Endometrial microvascular endothelial cells (primary cell): Measurements from ENCODE around the gene MOV10. TPM values are rescaled to one million over a fixed set of nuclear protein-coding genes. Genes with fewer than 3 reads are reported as not detected.
"Not testable (repeated sequence)": the region's sequence is repeated elsewhere in the genome, so short reads cannot be mapped to it uniquely, and the experiment has no call there.

ENCODE experiments used
- in situ Hi-C: cut with HindIII; loops from 2 replicates; pipeline ENCODE4 v1.10.0; 2017; ENCODE audit warnings: low sequenced_read_pairs, low pct_unique_long_range_greater_than_20kb; ENCODE audit errors: inconsistent ontology term
- total RNA-seq: library from RNA; depleted of rRNA; stranded (reverse); fragments of >200 nt; gene quantifications from one replicate; pipeline ENCODE4 v1.2.3, GENCODE V29; 2015; ENCODE audit errors: inconsistent ontology term

MOV10 gene
- total RNA-seq, 1 donor from 2014 or later = 44.3 TPM

DNA sequence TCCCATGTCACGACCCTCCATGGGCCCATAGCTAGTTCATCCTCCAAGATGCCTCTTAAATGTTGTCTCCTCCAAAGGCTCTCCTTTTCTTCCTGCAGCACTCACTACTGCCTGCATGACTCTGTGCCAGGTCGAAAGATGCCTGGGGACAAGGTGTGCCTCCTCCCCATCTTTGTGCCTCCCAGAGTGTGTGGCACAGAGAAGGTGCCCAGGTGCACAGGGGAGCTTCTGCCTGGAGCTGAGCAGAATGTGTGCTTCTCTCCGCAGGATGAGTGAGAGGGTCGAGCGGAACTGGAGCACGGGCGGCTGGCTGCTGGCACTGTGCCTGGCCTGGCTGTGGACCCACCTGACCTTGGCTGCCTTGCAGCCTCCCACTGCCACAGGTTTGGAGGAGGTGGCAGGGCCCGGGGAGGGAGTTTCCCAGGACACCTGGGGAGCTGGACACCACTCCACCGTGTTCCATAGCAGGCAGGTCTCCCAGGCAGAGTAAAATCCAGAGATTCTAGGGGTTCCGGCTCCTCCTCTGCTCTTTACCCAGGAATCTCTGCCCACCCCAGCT, 47.6 kb downstream of the MOV10 start:
- in situ Hi-C loops = no loop called here

DNA sequence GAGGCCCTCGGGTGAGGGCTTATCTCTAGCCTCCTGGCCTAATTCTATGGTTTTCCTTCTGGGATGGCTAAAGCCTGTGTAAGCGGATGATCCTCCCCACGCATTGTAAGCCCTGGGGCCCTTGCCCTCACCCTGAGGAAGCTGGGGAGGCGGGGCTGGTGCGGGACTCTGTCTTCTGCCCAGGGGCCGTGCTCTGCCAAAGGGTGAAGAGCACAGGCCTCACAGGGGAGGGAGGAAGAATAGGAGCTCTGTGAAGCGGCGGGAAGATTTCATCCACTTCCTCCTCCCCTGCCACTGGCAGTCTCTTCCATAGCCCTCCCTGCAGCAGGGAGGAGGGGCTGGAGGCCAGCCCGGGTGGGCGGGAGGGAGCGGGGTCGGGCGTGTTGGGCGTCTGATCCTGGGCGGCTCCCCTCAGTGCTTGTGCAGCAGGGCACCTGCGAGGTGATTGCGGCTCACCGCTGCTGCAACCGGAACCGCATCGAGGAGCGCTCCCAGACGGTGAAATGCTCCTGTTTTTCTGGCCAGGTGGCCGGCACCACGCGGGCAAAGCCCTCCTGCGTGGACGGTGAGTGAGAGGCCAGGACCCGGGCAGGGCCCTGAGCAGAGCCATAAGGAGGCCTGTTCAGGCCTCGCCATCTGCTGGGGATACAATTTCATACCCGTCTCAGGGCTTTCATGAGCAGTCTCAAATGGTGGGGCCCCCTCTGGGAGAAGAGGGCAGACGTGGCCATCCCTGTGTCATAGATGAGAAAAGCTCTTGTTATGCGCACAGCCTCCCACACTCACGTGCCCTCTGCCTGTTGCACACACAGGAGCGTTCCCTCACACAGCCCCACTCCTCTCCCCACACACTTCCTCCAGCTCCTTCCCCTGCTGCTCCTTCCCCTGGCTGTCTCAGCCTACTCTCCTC, 48.4 kb downstream of the MOV10 start:
- in situ Hi-C loops = no loop called here

DNA sequence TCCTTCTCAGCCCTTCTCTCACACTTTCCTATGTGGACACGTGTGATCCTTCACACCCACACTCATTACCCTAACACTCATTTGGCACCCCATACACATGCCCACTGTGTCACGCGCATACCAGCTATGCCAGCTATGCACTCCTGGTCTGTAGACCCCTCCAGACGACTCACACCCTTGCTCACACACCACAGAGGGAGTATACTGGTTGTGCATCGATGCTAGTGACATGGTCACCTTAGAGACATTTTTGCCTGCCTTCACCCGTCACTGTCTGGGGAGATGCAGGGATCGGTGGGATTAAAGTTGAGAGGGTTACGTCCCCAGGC, 49.0 kb downstream of the MOV10 start:
- in situ Hi-C loops = no loop called here

DNA sequence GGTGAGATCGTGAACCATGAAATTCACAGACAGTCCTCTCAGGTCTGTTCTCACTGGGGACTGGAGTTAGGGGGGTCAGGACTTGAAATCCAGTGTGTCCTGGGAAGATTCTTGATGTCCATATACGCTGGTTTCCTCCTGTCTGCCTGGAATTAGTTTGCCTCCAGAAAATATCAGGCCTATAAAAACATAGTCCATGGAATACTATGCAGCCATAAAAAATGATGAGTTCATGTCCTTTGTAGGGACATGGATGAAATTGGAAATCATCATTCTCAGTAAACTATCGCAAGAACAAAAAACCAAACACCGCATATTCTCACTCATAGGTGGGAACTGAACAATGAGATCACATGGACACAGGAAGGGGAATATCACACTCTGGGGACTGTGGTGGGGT, 49.8 kb downstream of the MOV10 start:
- in situ Hi-C loops = not testable (repeated sequence)

DNA sequence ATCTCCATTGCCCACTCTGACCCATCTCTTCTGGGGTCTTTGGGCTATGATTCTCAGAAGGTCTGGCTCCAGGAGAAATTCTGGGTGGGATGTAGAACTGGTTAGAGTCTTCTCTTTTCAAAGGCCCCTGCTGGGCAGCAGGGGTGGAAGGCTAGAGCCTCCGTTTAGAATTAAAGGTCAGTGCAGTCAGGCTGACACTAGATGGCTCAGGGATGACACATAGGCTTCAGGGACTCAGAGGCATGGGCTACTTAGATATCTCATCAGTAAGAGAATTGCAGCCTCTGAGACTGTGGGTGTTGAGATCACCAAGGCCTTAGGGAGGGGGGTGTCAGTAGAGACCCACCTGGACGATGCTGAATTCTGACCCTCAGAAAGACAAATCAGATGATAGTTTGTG, 53.3 kb downstream of the MOV10 start:
- in situ Hi-C loops = no loop called here

DNA sequence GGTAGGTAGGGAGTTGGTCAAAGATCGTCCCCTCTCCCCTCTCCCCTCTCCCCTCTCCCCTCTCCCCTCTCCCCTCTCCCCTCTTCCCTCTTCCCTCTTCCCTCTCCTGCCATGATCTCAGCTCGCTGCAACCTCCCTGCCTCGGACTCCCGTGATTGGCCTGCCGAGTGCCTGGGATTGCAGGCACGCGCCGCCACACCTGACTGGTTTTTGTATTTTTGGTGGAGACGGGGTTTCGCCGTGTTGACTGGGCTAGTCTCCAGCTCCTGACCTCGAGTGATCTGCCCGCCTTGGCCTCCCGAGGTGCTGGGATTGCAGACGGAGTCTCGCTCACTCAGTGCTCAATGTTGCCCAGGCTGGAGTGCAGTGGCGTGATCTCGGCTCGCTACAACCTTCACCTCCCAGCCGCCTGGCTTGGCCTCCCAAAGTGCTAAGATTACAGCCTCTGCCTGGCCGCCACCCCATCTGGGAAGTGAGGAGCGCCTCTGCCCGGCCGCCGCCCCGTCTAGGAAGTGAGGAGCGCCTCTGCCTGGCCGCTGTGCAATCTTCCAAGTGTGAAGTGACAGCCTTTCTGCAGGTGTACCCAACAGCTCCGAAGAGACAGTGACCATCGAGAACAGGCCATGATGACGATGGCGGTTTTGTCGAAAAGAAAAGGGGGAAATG, 54.0 kb downstream of the MOV10 start:
- in situ Hi-C loops = not testable (repeated sequence)

DNA sequence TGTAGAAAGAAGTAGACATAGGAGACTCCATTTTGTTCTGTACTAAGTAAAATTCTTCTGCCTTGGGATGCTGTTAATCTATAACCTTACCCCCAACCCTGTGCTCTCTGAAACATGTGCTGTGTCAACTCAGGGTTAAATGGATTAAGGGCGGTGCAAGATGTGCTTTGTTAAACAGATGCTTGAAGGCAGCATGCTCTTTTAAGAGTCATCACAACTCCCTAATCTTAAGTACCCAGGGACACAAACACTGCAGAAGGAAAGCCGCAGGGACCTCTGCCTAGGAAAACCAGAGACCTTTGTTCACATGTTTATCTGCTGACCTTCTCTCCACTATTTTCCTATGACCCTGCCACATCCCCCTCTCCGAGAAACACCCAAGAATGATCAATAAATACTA, 54.6 kb downstream of the MOV10 start:
- in situ Hi-C loops = not testable (repeated sequence)

DNA sequence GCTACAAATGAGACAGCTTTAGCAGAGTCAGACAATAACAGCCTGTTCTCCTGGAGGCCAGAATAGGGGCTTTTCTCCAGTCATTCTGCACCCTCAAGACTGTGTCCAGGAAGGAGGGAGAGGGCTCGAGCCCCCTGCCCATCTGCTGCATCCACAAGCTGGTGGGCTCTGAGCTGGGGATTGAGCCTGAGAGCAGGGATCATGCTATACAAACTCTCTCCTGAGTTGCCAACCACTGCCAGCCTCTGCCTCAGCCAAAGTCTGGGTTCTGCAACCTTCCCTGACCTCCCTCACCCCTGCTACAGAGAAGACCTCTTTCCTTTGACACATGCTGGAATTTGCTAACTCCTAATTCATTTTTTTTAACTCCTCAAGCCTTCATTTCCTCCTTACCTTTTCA, 55.5 kb downstream of the MOV10 start:
- in situ Hi-C loops = no loop called here

DNA sequence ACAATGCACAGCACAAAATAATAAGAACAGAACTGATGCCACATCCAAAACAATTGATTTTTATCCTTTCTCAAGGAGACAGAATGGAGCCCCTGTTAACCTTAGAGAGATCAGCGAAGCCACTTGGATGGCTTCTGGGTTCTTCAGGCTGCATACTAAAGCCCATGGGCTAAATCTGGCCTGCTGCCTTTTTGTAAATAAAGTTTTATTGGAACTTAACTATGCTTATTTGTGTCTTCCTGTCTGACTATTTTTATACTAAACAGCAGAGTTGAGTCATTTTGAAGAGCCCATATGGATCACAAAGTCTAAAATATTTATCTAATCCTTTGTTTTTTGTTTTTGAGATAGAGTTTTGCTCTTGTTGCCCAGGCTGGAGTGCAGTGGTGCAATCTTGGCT, 57.0 kb downstream of the MOV10 start:
- in situ Hi-C loops = no loop called here

DNA sequence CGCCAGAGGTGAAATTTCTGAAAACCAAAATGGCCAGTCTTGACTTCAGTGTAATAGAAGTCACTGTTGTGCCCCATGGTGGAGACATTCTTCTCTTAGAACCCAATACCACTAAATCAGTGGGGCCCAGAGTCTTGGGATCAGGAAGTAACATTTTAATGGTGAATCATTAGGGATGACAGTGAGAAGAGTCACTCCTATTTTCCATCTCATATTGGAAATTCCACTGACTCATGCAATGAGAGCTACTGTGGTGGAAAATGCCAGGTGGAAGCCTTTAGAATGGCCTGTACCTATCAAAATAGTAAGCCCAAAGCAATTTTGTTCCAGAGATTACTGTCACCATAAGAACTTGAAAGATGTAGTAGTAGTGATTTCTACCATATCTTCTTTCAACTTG, 61.3 kb downstream of the MOV10 start:
- in situ Hi-C loops = no loop called here

DNA sequence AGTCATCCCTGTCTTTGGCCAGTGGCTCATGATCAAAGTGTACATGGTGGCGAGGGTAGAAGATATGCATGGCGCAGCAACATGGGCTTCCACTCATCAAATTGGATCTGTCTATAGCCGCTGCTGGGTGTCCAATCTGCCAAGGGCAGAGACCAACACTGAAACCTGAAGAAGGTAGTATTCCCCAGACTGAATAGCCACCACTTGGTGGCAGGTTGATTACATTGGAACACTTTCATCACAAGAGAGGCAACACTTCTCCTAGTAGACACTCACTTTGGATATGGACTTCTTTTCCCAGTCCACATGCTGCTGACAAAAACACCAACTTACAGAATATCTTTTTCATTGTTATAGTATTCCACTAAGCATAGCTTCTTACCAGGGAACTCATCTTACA, 63.1 kb downstream of the MOV10 start:
- in situ Hi-C loops = no loop called here

DNA sequence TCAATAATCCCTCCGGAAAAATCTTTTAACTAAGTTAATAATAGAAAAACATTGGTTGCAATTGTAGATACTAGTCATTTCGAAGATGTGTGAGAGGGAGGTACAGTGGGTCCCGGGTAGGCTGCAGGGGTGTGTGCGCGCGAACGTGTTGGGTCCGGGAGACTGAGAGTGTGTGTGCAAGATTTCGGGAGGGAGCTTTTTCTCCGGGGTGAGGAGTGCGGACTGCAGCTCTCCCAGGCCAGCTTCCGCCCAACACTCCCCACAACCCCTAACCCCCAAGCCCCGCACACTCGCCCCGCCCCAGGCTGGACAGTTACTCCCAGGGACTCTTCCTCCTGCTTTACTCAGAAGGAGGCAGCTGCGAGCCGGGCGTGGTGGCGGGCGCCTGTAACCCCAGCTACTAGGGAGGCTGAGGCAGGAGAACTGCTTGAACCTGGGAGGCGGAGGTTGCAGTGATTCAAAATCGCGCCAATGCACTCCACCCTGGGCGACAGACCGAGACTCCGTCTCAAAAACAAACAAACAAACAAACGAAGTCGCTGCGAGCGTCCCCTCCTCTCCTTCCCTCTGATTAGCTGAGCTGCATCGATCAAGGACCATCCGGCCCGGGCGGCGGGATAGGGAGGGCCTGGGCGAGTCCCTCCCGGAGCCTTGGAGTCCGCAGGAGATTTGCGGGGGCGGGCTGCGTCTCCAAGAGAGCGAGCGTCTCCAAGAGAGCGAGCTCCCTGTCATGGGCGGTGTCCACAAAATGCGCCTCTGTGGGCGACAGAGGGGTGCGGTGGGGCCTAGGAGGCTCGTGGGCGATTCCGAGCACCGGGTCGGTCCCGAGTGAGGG, 68.9 kb downstream of the MOV10 start:
- in situ Hi-C loops = no loop called here

DNA sequence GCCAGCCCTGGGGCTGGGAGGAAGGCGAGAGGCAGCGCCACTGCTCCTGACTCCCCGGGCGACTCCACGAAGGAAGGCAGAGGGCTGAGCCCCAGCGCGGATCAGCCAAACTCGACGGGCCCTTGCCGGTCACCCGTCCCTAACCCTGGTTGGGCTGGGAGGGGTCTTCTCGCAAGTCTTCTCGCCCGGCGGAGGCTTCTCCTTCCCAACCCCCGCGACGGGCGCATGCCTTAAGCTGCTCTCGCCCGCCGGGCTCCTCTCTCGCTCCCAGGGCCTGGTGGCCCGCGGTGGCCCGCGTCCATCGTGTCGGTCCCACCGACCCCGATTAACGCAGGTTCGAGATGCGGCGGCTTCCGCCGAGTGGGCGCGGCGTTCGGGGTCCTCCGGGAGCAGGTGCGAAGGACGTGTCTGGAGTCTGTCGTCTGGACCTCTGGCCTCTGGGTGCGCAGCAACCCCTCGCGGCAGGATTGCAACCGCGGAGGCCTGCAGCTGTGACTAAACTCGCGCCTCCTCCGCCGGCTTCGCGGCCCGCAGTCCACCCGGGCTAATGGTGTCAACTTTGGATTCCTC, 69.6 kb downstream of the MOV10 start:
- in situ Hi-C loops = no loop called here

DNA sequence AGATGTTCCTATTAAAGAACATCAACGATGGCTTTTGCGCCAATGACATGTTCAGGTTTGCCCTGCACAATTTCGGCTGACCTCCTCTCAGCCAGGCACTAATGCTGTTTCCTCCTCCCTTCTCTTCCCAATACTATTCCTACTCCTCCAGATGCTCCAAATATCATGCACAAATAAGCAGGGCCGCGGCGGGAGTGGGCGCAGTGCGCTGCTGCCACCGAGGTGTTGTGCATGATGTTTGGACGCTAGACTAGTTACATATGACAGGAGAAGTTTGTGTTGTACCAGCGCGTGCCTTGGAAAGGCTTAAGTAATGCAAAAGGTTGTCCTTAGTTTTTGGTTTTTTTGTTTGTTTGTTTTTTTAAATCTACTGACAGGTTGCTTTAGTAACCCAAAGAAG, 73.9 kb downstream of the MOV10 start:
- in situ Hi-C loops = no loop called here

Other genes starting within 250 kb of the MOV10 start
- 0.46 TPM for gene WNT2B, start 165.7 kb upstream of the MOV10 start, total RNA-seq
- gene ST7L, start 55.5 kb upstream of the MOV10 start, total RNA-seq = 16.1 TPM
- 295 TPM for gene CAPZA1, start 54.8 kb upstream of the MOV10 start, total RNA-seq
- 823 TPM for gene RHOC, start 32.5 kb downstream of the MOV10 start, total RNA-seq
- gene PPM1J, start 40.7 kb downstream of the MOV10 start, total RNA-seq = 2.0 TPM